SK-N-SH (cell line): Measurements from ENCODE around the gene ELMOD1.

ENCODE experiments used
- CTCF ChIP-seq: fragments of 200-600 bp; sonication (generic); IDR thresholded peaks from 2 replicates; pipeline ENCODE4 v1.6.1; 2017; ENCODE audit warnings: antibody characterized with exemption, mild to moderate bottlenecking, moderate library complexity
- EZH2phosphoT487 ChIP-seq: fragments of 200-600 bp; sonication (generic); IDR thresholded peaks from 2 replicates; pipeline ENCODE4 v1.6.1; 2017; ENCODE audit warnings: low read depth, mixed run types, mild to moderate bottlenecking, antibody characterized with exemption, moderate library complexity, borderline replicate concordance
- MAX ChIP-seq: IDR thresholded peaks from 2 replicates; pipeline ENCODE4 v1.4.0; 2012; ENCODE audit warnings: low read depth
- TF ChIP-seq, protein P1 (sequence below): IDR thresholded peaks from 2 replicates; pipeline ENCODE4 v1.4.0; 2012; ENCODE audit warnings: low read depth, borderline replicate concordance
- TF ChIP-seq, protein P2 (sequence below): fragments of 150-350 bp; IDR thresholded peaks from 2 replicates; pipeline ENCODE4 v1.6.1; 2017; ENCODE audit warnings: antibody characterized with exemption, low read length, low read depth, borderline replicate concordance

- TF ChIP-seq, protein P1, sequence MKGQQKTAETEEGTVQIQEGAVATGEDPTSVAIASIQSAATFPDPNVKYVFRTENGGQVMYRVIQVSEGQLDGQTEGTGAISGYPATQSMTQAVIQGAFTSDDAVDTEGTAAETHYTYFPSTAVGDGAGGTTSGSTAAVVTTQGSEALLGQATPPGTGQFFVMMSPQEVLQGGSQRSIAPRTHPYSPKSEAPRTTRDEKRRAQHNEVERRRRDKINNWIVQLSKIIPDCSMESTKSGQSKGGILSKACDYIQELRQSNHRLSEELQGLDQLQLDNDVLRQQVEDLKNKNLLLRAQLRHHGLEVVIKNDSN = no peak
- TF ChIP-seq EZH2phosphoT487 (no peak), CTCF (no peak), MAX (no peak)
- TF ChIP-seq, protein P2, sequence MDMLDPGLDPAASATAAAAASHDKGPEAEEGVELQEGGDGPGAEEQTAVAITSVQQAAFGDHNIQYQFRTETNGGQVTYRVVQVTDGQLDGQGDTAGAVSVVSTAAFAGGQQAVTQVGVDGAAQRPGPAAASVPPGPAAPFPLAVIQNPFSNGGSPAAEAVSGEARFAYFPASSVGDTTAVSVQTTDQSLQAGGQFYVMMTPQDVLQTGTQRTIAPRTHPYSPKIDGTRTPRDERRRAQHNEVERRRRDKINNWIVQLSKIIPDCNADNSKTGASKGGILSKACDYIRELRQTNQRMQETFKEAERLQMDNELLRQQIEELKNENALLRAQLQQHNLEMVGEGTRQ = no peak
Observed at GRCh38 chr11:107705027-107705426, 114.1 kb downstream of the ELMOD1 start.
